ENCODE results near the gene SLC9A3. TPM values are rescaled to one million over a fixed set of nuclear protein-coding genes. Genes with fewer than 3 reads are reported as not detected.

The SLC9A3 gene
- total and polyA plus RNA-seq, 7 donors: 0.81 to 1.7 (median 1.2) TPM

DNA sequence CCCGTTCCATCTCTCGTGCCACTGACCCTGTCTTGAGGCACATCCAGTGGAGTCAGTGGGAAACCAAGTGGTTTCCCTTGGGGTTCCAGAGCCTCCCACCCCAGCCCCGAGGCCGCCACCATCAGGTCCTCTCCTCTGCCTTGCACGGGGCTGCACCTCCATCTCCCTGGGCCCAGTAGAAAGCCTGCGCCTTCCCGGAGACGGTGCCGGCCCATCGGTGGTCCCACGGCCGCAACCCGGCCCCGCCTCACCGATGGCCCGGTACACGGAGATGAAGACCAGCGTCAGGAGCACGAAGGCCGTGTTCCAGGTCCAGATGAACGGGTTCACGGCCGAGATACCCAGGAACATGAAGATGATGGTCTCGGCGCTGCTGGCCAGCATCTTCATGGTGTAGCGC lies 41.2 kb downstream of the SLC9A3 start:
- 87 to 91% (median 89%) methylated on average over 26 of the region's 26 CpGs for WGBS, 3 donors
- Histone ChIP-seq H3K27ac (no peak overlapping the region), H3K4me1 (no peaks in the 10 kb centered on the region), H3K9me3 (no peaks in the 10 kb centered on the region), H3K36me3 (ENCODE audit: insufficient read depth in 1 of 2, low read depth in 1 of 2) (no peaks in the 10 kb centered on the region), H3K4me3 (no peak overlapping the region), H3K27me3 (ENCODE audit: insufficient read depth in 3 of 3, low read length in 2 of 3) (peaks cover 0 to 79% (median 15%) of the 10 kb centered on the region in 3 donors)
- intact Hi-C loops (cut with DNase I): no loop called here
- TF ChIP-seq, protein P1, sequence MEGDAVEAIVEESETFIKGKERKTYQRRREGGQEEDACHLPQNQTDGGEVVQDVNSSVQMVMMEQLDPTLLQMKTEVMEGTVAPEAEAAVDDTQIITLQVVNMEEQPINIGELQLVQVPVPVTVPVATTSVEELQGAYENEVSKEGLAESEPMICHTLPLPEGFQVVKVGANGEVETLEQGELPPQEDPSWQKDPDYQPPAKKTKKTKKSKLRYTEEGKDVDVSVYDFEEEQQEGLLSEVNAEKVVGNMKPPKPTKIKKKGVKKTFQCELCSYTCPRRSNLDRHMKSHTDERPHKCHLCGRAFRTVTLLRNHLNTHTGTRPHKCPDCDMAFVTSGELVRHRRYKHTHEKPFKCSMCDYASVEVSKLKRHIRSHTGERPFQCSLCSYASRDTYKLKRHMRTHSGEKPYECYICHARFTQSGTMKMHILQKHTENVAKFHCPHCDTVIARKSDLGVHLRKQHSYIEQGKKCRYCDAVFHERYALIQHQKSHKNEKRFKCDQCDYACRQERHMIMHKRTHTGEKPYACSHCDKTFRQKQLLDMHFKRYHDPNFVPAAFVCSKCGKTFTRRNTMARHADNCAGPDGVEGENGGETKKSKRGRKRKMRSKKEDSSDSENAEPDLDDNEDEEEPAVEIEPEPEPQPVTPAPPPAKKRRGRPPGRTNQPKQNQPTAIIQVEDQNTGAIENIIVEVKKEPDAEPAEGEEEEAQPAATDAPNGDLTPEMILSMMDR (IDR thresholded peaks at IDR 0.05): no peak
- ATAC-seq: no peak
- no peak for DNase-seq

DNA sequence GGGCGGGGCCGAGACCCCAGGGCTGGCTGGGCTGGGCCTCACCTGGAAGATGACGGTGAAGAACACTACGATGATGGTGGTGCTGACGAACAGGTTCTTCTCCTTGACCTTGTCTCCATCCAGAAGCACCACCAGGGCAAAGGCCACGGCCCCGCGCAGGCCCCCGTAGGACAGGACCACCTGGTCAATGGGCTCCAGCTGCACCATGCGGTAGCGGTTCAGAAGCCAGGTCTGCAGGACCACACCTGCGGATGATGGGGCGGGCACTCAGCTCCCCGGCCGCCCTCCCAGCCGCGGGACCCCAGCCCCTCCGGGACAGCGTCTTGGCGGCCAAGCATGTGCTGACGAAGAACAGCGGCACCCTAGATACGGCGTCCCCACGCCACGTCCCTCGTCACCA lies 41.7 kb downstream of the SLC9A3 start:
- no peak overlapping the region for H3K4me3 ChIP-seq
- H3K36me3 ChIP-seq (ENCODE audit: insufficient read depth in 1 of 2, low read depth in 1 of 2): no peaks in the 10 kb centered on the region
- no peaks in the 10 kb centered on the region for H3K4me1 ChIP-seq
- TF ChIP-seq, protein P1 (IDR thresholded peaks at IDR 0.05): no peak
- H3K27me3 ChIP-seq (ENCODE audit: insufficient read depth in 3 of 3, low read length in 2 of 3): peaks cover 0 to 83% (median 17%) of the 10 kb centered on the region in 3 donors
- no peaks in the 10 kb centered on the region for H3K9me3 ChIP-seq
- ATAC-seq (no peak), DNase-seq (no peak)
- WGBS, 3 donors: 94 to 97% (median 94%) methylated on average over 20 to 27 of the region's 27 CpGs
- intact Hi-C loops (cut with DNase I): no loop called here
- no peak overlapping the region for H3K27ac ChIP-seq

DNA sequence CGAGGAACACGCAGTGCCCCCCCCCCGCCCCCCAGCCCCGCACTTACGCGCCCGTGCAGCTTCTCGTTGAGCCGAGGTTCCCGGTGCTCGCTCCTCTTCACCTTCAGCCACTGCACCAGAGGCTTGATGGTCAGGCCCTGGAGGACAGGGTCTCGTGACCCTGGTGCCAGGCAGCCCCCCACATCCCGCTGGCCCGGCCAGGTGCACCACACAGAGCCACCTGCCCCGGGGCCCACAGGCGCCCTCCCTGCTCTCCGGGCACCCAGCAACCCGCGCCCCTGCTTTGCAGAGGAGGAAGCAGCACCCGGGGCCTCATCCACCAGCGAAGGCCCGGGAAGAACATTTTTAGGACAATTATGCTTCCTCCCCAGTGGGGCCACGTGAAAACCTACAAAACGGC lies 42.2 kb downstream of the SLC9A3 start:
- intact Hi-C loops (cut with DNase I): no loop called here
- no peak overlapping the region for H3K4me3 ChIP-seq
- peaks cover 0 to 88% (median 22%) of the 10 kb centered on the region in 3 donors for H3K27me3 ChIP-seq (ENCODE audit: insufficient read depth in 3 of 3, low read length in 2 of 3)
- no peaks in the 10 kb centered on the region for H3K36me3 ChIP-seq (ENCODE audit: insufficient read depth in 1 of 2, low read depth in 1 of 2)
- H3K9me3 ChIP-seq: no peaks in the 10 kb centered on the region
- ATAC-seq (no peak), DNase-seq (no peak)
- WGBS, 3 donors: 69 to 79% (median 72%) methylated on average over 16 to 22 of the region's 24 CpGs
- H3K27ac ChIP-seq: no peak overlapping the region
- H3K4me1 ChIP-seq: no peaks in the 10 kb centered on the region
- TF ChIP-seq, protein P1 (IDR thresholded peaks at IDR 0.05): no peak

DNA sequence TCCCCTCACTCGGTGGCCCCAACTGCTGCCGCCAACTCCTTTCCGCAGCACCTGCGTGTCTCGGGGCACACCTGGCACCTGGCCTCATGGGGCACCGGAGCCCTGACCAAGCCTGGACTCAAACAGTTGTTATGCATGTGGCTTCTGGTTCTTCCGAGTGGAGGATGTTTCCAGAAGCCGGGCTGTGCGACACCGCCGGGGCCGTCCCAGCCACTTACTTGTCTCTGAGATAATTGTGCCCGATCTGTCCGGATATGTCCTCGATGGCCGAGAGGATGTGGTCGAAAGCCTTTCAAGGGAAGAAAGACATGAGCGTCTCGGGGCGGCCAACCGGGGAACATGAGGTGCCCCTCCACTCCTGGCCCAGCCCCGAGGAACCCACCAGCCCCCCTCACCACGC lies 42.9 kb downstream of the SLC9A3 start:
- WGBS, 3 donors: 74 to 82% (median 77%) methylated on average over 22 to 23 of the region's 23 CpGs
- no peak overlapping the region for H3K27ac ChIP-seq
- no peak overlapping the region for H3K4me3 ChIP-seq
- peaks cover 0 to 93% (median 28%) of the 10 kb centered on the region in 3 donors for H3K27me3 ChIP-seq (ENCODE audit: insufficient read depth in 3 of 3, low read length in 2 of 3)
- no peaks in the 10 kb centered on the region for H3K9me3 ChIP-seq
- TF ChIP-seq, protein P1 (IDR thresholded peaks at IDR 0.05): no peak
- DNase-seq (no peak), ATAC-seq (no peak)
- no peaks in the 10 kb centered on the region for H3K36me3 ChIP-seq (ENCODE audit: insufficient read depth in 1 of 2, low read depth in 1 of 2)
- no peaks in the 10 kb centered on the region for H3K4me1 ChIP-seq
- intact Hi-C loops (cut with DNase I): no loop called here

Data from psoas muscle (tissue), 8 donors.